ENCODE data around the gene DES. TPM values are rescaled to one million over a fixed set of nuclear protein-coding genes. Genes with fewer than 3 reads are reported as not detected.

Gene DES
- total RNA-seq, 1 experiment from 2014 or later: 0.13 TPM

- H3K4me1 ChIP-seq (replicated peaks): peaks cover 22% of the 10 kb centered on the region
- H3K27ac ChIP-seq: peak overlapping the region; percentile 38
- 0 out of 2 replicates have a peak, but pooled peaks cover 2% of the 10 kb centered on the region for H3K36me3 ChIP-seq
- H3K27me3 ChIP-seq (replicated peaks): no peaks in the 10 kb centered on the region
- no peaks in the 10 kb centered on the region for H3K9me3 ChIP-seq (replicated peaks)
- DNase-seq (ENCODE audit: low read depth in 1 of 2, low spot score in 2 of 2): peak; percentile 58 to 81
- no peak overlapping the region for H3K4me3 ChIP-seq
Measured at GRCh38 chr2:219452361-219453317, 34.5 kb downstream of the DES start.

- Histone ChIP-seq H3K36me3 (0 out of 2 replicates have a peak, but pooled peaks cover 2% of the 10 kb centered on the region), H3K27me3 (replicated peaks) (no peaks in the 10 kb centered on the region), H3K9me3 (replicated peaks) (no peaks in the 10 kb centered on the region), H3K4me1 (replicated peaks) (peaks cover 22% of the 10 kb centered on the region), H3K4me3 (no peak overlapping the region), H3K27ac (peak overlapping the region; percentile 38; the same call in 1 of the 2 replicates)
- peak; percentile 24 to 68 for DNase-seq (ENCODE audit: low read depth in 1 of 2, low spot score in 2 of 2)
Measured at GRCh38 chr2:219453671-219454590, 35.8 kb downstream of the DES start.

GRCh38 chr2:219455581-219455980 is 37.4 kb downstream of the DES start:
- no peaks in the 10 kb centered on the region for H3K9me3 ChIP-seq (replicated peaks)
- H3K27me3 ChIP-seq (replicated peaks): no peaks in the 10 kb centered on the region
- no peak overlapping the region for H3K4me3 ChIP-seq
- no peak for DNase-seq (ENCODE audit: low read depth in 1 of 2, low spot score in 2 of 2)
- H3K27ac ChIP-seq: no peak overlapping the region
- peaks cover 25% of the 10 kb centered on the region for H3K4me1 ChIP-seq (replicated peaks)
- H3K36me3 ChIP-seq: 0 out of 2 replicates have a peak, but pooled peaks cover 2% of the 10 kb centered on the region

GRCh38 chr2:219457784-219458369 is 39.7 kb downstream of the DES start:
- Histone ChIP-seq H3K4me1 (replicated peaks) (peaks cover 19% of the 10 kb centered on the region), H3K4me3 (no peak overlapping the region), H3K36me3 (0 out of 2 replicates have a peak, but pooled peaks cover 2% of the 10 kb centered on the region), H3K27ac (no peak overlapping the region), H3K9me3 (replicated peaks) (no peaks in the 10 kb centered on the region), H3K27me3 (replicated peaks) (no peaks in the 10 kb centered on the region)
- DNase-seq (ENCODE audit: low read depth in 1 of 2, low spot score in 2 of 2): no peak

GRCh38 chr2:219458996-219459395 is 40.8 kb downstream of the DES start:
- H3K27me3 ChIP-seq (replicated peaks): no peaks in the 10 kb centered on the region

GRCh38 chr2:219459460-219460311 is 41.5 kb downstream of the DES start:
- H3K4me3 ChIP-seq: no peak overlapping the region
- H3K4me1 ChIP-seq (replicated peaks): 0 out of 2 replicates have a peak, but pooled peaks cover 3% of the 10 kb centered on the region
- H3K36me3 ChIP-seq: 0 out of 2 replicates have a peak, but pooled peaks cover 2% of the 10 kb centered on the region
- peak; percentile 33 to 65 for DNase-seq (ENCODE audit: low read depth in 1 of 2, low spot score in 2 of 2)
- no peaks in the 10 kb centered on the region for H3K27me3 ChIP-seq (replicated peaks)
- H3K27ac ChIP-seq: no peak overlapping the region
- no peaks in the 10 kb centered on the region for H3K9me3 ChIP-seq (replicated peaks)

More at GRCh38 chr2:219458996-219459395, 40.8 kb downstream of the DES start:
- no peak overlapping the region for H3K27ac ChIP-seq
- no peak for DNase-seq (ENCODE audit: low read depth in 1 of 2, low spot score in 2 of 2)
- H3K4me3 ChIP-seq: no peak overlapping the region
- no peaks in the 10 kb centered on the region for H3K9me3 ChIP-seq (replicated peaks)
- 0 out of 2 replicates have a peak, but pooled peaks cover 2% of the 10 kb centered on the region for H3K36me3 ChIP-seq
- H3K4me1 ChIP-seq (replicated peaks): peaks cover 7% of the 10 kb centered on the region

- DNase-seq (ENCODE audit: low read depth in 1 of 2, low spot score in 2 of 2): no peak
Measured at GRCh38 chr2:219460424-219460926, 42.3 kb downstream of the DES start.

GRCh38 chr2:219461047-219461514 is 42.9 kb downstream of the DES start:
- Histone ChIP-seq H3K27me3 (replicated peaks) (no peaks in the 10 kb centered on the region), H3K27ac (no peak overlapping the region), H3K36me3 (no peaks in the 10 kb centered on the region), H3K4me3 (no peak overlapping the region), H3K9me3 (replicated peaks) (no peaks in the 10 kb centered on the region), H3K4me1 (replicated peaks) (0 out of 2 replicates have a peak, but pooled peaks cover 3% of the 10 kb centered on the region)
- no peak for DNase-seq (ENCODE audit: low read depth in 1 of 2, low spot score in 2 of 2)

More at GRCh38 chr2:219460424-219460926, 42.3 kb downstream of the DES start:
- H3K4me3 ChIP-seq: no peak overlapping the region
- H3K27me3 ChIP-seq (replicated peaks): no peaks in the 10 kb centered on the region
- H3K9me3 ChIP-seq (replicated peaks): no peaks in the 10 kb centered on the region
- no peak overlapping the region for H3K27ac ChIP-seq
- H3K36me3 ChIP-seq: no peaks in the 10 kb centered on the region
- 0 out of 2 replicates have a peak, but pooled peaks cover 3% of the 10 kb centered on the region for H3K4me1 ChIP-seq (replicated peaks)

GRCh38 chr2:219461669-219462068 is 43.5 kb downstream of the DES start:
- no peak for DNase-seq (ENCODE audit: low read depth in 1 of 2, low spot score in 2 of 2)
- Histone ChIP-seq H3K27ac (no peak overlapping the region), H3K9me3 (replicated peaks) (no peaks in the 10 kb centered on the region), H3K4me1 (replicated peaks) (0 out of 2 replicates have a peak, but pooled peaks cover 3% of the 10 kb centered on the region), H3K36me3 (no peaks in the 10 kb centered on the region), H3K4me3 (no peak overlapping the region), H3K27me3 (replicated peaks) (no peaks in the 10 kb centered on the region)

- Histone ChIP-seq H3K27ac (no peak overlapping the region), H3K27me3 (replicated peaks) (no peaks in the 10 kb centered on the region), H3K9me3 (replicated peaks) (no peaks in the 10 kb centered on the region), H3K4me1 (replicated peaks) (0 out of 2 replicates have a peak, but pooled peaks cover 3% of the 10 kb centered on the region), H3K4me3 (no peak overlapping the region), H3K36me3 (no peaks in the 10 kb centered on the region)
- DNase-seq (ENCODE audit: low read depth in 1 of 2, low spot score in 2 of 2): no peak
Measured at GRCh38 chr2:219462349-219462748, 44.2 kb downstream of the DES start.

GRCh38 chr2:219464286-219465032 is 46.3 kb downstream of the DES start:
- no peaks in the 10 kb centered on the region for H3K9me3 ChIP-seq (replicated peaks)
- H3K36me3 ChIP-seq: no peaks in the 10 kb centered on the region
- H3K27ac ChIP-seq: no peak overlapping the region
- H3K27me3 ChIP-seq (replicated peaks): no peaks in the 10 kb centered on the region
- no peak overlapping the region for H3K4me3 ChIP-seq
- H3K4me1 ChIP-seq (replicated peaks): peaks cover 10% of the 10 kb centered on the region
- no peak for DNase-seq (ENCODE audit: low read depth in 1 of 2, low spot score in 2 of 2)
